Subcutaneous adipose tissue (tissue), 4 donors: ENCODE measurements around the gene FAM76B. TPM values are rescaled to one million over a fixed set of nuclear protein-coding genes. Genes with fewer than 3 reads are reported as not detected.

Source experiments
- total RNA-seq, 4 donors: library from RNA; depleted of rRNA; stranded (reverse); fragments of >200 nt; gene quantifications; one replicate each; pipeline ENCODE4 v1.1.0, GENCODE V29; 2016
- TF ChIP-seq, protein P1 (sequence below): fragments of 450-650 bp; IDR thresholded peaks from one replicate; pipeline ENCODE4 v1.5.1; 2016; ENCODE audit warnings: low read depth, mild to moderate bottlenecking, control low read depth, antibody characterized with exemption, moderate library complexity

FAM76B gene
- total RNA-seq, 4 donors from 2014 or later: 37.4 to 64.5 (median 53.9) TPM

DNA sequence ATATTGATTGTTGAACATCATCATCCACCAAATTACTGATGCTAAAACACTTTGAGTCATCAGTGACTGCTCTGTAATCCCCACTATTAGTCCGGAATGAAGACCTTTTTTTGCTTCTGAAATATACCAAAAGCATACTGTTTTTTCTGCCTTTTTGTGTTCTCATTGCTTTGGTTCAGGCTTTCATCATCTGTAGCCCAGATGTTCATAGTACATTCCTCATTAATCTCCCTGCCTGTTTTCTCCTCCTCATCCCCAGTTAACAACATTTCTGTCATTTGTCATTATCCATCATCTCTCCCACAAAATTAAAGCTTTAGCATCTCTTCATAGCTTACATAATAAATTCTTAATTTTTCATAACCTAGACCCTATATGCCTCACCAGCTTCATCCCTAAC, 10.0 kb upstream of the FAM76B start:
- TF ChIP-seq, protein P1, sequence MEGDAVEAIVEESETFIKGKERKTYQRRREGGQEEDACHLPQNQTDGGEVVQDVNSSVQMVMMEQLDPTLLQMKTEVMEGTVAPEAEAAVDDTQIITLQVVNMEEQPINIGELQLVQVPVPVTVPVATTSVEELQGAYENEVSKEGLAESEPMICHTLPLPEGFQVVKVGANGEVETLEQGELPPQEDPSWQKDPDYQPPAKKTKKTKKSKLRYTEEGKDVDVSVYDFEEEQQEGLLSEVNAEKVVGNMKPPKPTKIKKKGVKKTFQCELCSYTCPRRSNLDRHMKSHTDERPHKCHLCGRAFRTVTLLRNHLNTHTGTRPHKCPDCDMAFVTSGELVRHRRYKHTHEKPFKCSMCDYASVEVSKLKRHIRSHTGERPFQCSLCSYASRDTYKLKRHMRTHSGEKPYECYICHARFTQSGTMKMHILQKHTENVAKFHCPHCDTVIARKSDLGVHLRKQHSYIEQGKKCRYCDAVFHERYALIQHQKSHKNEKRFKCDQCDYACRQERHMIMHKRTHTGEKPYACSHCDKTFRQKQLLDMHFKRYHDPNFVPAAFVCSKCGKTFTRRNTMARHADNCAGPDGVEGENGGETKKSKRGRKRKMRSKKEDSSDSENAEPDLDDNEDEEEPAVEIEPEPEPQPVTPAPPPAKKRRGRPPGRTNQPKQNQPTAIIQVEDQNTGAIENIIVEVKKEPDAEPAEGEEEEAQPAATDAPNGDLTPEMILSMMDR: no peak

DNA sequence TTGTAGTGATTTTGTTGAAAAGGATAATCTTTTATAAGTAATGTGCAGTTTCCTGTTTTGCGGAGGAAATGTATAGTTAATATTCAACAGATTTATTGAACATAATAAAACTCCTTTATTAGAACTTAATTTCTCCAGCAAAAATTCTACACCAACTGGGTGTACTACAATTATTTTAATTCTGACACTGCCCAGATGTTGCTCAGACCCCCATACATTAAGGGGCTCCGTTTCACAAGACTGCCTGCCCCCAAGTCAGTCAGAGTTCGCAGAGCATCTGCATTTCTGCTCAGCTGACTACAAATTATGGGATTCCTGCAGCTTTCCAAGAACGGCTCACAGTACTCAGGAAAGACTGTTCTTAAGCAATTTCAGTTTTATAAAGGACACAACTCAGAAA, 6.9 kb upstream of the FAM76B start:
- TF ChIP-seq, protein P1: no peak

DNA sequence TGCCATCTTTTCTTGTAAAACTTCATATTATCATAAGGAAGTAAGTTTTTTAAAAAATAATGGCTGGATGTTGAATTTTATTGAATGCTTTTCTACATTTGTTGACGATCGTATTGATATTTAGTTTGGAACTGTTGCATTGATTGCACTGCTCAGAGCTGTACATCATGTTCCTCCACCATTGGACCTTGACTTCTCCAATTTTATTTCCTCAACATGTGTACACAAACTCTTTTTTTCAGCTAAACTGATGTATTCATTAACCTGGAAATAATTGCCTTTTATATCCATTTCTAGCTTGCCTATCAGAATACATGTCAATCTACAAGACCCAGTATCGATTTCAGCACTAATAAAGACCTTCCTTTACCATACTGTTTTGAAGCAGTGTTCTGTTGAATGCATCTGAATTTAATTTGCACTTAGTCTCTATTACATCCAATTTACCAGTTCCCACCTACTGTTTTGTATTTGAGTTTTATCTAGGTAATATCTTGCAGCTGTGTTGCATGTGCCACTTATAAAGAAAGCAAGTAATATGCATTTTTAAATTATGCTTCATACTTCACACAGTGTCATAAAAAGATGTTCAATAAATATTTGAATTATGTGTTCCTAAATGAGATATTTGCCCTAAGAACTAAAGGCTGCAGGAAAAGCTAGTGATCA, 6.2 kb upstream of the FAM76B start:
- TF ChIP-seq, protein P1: no peak

DNA sequence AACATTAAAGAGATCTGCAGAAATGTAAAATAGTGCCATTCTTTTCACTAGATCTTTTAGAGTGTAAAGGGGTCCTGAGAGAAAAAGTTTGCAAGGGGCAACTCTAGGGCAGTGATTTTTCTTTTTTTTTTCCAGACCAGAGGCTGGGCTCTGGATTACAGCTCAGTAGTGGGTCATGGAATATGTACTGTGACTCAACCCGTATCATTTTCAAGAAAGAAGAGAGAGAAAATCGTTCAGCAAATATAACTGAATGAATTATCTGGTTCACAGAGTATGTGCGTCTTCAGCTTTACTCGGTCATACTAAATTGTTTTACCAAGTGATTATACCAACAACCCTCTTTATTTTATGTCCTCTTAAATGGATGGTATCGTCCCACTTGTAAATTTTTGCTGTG, 4.5 kb upstream of the FAM76B start:
- TF ChIP-seq, protein P1: no peak

DNA sequence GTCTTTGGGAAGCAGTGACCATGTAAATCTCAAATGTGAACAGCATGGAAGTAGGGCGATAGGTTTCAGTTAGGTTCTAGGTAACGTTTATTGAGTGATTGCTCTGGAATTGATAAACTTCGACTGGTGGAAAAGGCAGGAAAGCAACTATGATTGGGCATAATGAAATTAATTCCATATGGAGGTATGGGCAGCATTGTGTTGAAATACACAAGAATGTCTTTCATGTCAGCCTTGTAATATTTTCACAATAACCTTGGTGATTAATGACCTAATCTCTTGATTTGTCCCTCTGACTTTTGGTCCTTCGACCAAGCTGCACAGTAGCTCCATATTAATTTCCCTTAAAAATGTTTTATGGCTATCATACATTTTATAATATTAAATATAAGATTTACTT, 3.5 kb upstream of the FAM76B start:
- TF ChIP-seq, protein P1: no peak

DNA sequence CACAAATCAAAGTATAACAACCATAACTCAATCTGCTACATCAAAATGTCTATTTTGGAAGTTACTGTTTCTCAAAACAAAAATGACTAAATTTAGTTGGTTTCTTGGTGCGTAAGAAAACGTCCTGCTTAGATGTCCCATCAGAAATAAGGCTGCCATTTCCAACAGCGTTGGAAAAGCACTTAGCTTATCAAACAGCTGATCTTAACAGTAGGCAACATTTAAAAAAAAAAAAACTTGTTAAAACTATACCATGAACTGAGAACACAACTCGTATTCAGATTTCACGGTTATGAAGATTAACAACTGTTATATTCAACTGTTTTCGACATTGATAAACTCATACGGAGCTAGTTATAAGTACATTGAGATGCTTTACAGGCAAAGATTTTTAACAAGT, 3.1 kb upstream of the FAM76B start:
- TF ChIP-seq, protein P1: no peak

DNA sequence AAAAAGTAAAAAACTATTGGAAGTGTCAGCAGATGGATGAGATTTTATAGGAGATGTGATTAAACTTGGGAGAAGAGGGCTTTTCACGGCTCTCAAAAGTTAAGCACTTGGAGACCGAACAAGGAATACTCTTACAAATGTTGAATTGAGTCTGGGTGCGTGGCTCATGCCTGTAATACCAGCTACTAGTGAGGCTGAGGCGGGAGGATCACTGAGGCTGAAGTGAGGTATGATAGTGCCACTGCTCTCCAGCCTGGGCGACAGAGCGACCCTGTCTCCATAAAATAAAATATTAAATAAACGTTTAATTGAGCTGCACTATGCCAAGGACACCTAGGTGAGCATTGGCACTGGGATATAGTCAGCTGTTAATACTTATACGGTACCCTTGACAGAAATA, 2.6 kb upstream of the FAM76B start:
- TF ChIP-seq, protein P1: no peak
